Endodermal cell (in vitro differentiated cells): ENCODE results near the gene ZNF17. TPM values are rescaled to one million over a fixed set of nuclear protein-coding genes. Genes with fewer than 3 reads are reported as not detected.

ENCODE experiments used
- DNase-seq: peaks from one replicate; pipeline ENCODE4 v3.0.0-alpha.2; 2017
- H3K27ac ChIP-seq: 2 replicates; pipeline ENCODE4 v1.5.1; 2013; ENCODE audit warnings: mild to moderate bottlenecking, low read depth, low read length, moderate library complexity
- H3K27me3 ChIP-seq: 2 replicates; pipeline ENCODE4 v1.6.1; 2013; ENCODE audit warnings: mild to moderate bottlenecking, low read length, moderate library complexity; ENCODE audit not compliant: insufficient read depth, control insufficient read depth, poor library complexity, severe bottlenecking
- H3K36me3 ChIP-seq: 2 replicates; pipeline ENCODE4 v1.7.0; 2013; ENCODE audit warnings: mild to moderate bottlenecking, low read length, moderate library complexity; ENCODE audit not compliant: control insufficient read depth, insufficient read depth
- H3K4me1 ChIP-seq: one replicate; pipeline ENCODE4 v1.7.0; 2013; ENCODE audit warnings: low read length; ENCODE audit not compliant: control insufficient read depth, insufficient read depth
- H3K4me3 ChIP-seq: 2 replicates; pipeline ENCODE4 v1.5.1; 2013; ENCODE audit warnings: mild to moderate bottlenecking, low read length, moderate library complexity
- H3K9ac ChIP-seq: 2 replicates; pipeline ENCODE4 v1.6.1; 2013; ENCODE audit warnings: mild to moderate bottlenecking, low read length, moderate library complexity; ENCODE audit not compliant: poor library complexity, severe bottlenecking; ENCODE audit errors: extremely low read depth
- H3K9me3 ChIP-seq: 2 replicates; pipeline ENCODE4 v1.6.1; 2013; ENCODE audit warnings: mild to moderate bottlenecking, low read length, moderate library complexity; ENCODE audit not compliant: control insufficient read depth
- H3K27ac Mint-ChIP-seq: 2 replicates; pipeline ENCODE4 v1.8.0; 2020; ENCODE audit warnings: mixed read lengths
- H3K27me3 Mint-ChIP-seq: 2 replicates; pipeline ENCODE4 v1.8.0; 2021; ENCODE audit warnings: mild to moderate bottlenecking, mixed read lengths; ENCODE audit not compliant: insufficient read depth
- H3K36me3 Mint-ChIP-seq: 2 replicates; pipeline ENCODE4 v1.8.0; 2020; ENCODE audit warnings: low read depth, mixed read lengths
- H3K4me1 Mint-ChIP-seq: 2 replicates; pipeline ENCODE4 v1.8.0; 2020; ENCODE audit warnings: mixed read lengths
- H3K4me3 Mint-ChIP-seq: 2 replicates; pipeline ENCODE4 v1.8.0; 2020; ENCODE audit warnings: mild to moderate bottlenecking, moderate library complexity, mixed read lengths
- H3K9me3 Mint-ChIP-seq: 2 replicates; pipeline ENCODE4 v1.8.0; 2020; ENCODE audit warnings: mild to moderate bottlenecking, mixed read lengths
- WGBS, 2 experiments: methylation state at CpG; one replicate each; pipeline versions ENCODE4 v1.1.5 to v1.1.7; 2013; ENCODE audit warnings: missing lambda C conversion rate in 2 of 2, mixed read lengths in 1 of 2; ENCODE audit not compliant: insufficient coverage in 1 of 2, insufficient read length in 1 of 2; 5-methylcytosine and 5-hydroxymethylcytosine counted together
- total RNA-seq, 2 donors: library from RNA; stranded (reverse); fragmentation: NEBNext Ultra II Directional in 1 of 2; extraction: Animal tissue kit (Norgen Biotek cat#: 25700) in 1 of 2; gene quantifications; 2 replicates in 1 of 2; 3 replicates in 1 of 2; pipeline ENCODE4 v1.2.1, GENCODE V29; 2021
- TF ChIP-seq, protein P1 (sequence below): fragments of 200-600 bp; sonication (generic); conservative IDR thresholded peaks from 2 replicates; pipeline ENCODE4 v1.5.0; 2021; ENCODE audit warnings: antibody characterized with exemption, mild to moderate bottlenecking

ZNF17 gene
- total RNA-seq, 2 donors from 2014 or later, result 7.6 to 9.2 TPM

DNA sequence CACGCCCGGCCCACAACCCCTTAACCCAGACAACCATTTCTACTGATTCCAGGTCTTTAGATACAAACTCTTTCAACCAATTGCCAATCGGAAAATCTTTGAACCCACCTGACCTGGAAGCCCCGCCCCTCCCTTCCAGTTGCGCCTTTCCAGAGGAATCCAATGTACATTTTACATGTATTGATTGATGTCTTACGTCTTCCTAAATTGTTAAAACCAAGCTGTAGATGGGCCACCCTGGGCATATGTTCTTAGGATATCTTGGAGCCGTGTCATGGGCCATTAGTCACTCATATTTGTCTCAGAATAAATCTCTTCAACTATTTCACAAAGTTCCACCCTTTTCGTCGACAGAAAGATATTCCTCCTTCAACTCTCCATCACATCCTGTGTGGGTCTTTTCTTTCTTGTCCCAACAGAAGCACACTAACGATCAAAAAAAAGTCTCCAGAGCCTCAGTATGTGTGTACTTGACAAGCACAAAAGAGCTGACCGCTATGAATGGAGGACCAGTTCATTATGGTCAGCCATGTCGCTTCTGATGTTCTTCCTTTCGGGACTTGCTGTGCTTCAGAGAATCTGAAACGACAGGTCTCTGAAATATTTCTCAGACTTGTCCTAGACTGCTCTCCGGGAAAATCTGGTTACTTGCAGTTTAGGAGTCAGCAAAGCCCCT, 23.6 kb downstream of the ZNF17 start:
- H3K27me3 Mint-ChIP-seq, result no peaks in the 10 kb centered on the region
- peak overlapping the region; percentile 90 for H3K4me3 Mint-ChIP-seq
- H3K4me1 Mint-ChIP-seq, result peaks cover 14% of the 10 kb centered on the region
- WGBS, 2 experiments, result 40 to 44% methylated on average over 11 to 15 of the region's 15 CpGs
- peaks cover 11% of the 10 kb centered on the region for H3K36me3 Mint-ChIP-seq
- H3K9me3 Mint-ChIP-seq, result peaks cover 8% of the 10 kb centered on the region
- TF ChIP-seq, protein P1, sequence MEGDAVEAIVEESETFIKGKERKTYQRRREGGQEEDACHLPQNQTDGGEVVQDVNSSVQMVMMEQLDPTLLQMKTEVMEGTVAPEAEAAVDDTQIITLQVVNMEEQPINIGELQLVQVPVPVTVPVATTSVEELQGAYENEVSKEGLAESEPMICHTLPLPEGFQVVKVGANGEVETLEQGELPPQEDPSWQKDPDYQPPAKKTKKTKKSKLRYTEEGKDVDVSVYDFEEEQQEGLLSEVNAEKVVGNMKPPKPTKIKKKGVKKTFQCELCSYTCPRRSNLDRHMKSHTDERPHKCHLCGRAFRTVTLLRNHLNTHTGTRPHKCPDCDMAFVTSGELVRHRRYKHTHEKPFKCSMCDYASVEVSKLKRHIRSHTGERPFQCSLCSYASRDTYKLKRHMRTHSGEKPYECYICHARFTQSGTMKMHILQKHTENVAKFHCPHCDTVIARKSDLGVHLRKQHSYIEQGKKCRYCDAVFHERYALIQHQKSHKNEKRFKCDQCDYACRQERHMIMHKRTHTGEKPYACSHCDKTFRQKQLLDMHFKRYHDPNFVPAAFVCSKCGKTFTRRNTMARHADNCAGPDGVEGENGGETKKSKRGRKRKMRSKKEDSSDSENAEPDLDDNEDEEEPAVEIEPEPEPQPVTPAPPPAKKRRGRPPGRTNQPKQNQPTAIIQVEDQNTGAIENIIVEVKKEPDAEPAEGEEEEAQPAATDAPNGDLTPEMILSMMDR, result no peak
- Histone ChIP-seq H3K27me3 (no peaks in the 10 kb centered on the region), H3K36me3 (peaks cover 18% of the 10 kb centered on the region), H3K9me3 (no peaks in the 10 kb centered on the region), H3K9ac (peak overlapping the region; percentile 47), H3K4me3 (peak overlapping the region; percentile 92), H3K27ac (peak overlapping the region; percentile 59), H3K4me1 (no peaks in the 10 kb centered on the region)
- peak; percentile 59 for DNase-seq
- peak overlapping the region; percentile 98 for H3K27ac Mint-ChIP-seq

DNA sequence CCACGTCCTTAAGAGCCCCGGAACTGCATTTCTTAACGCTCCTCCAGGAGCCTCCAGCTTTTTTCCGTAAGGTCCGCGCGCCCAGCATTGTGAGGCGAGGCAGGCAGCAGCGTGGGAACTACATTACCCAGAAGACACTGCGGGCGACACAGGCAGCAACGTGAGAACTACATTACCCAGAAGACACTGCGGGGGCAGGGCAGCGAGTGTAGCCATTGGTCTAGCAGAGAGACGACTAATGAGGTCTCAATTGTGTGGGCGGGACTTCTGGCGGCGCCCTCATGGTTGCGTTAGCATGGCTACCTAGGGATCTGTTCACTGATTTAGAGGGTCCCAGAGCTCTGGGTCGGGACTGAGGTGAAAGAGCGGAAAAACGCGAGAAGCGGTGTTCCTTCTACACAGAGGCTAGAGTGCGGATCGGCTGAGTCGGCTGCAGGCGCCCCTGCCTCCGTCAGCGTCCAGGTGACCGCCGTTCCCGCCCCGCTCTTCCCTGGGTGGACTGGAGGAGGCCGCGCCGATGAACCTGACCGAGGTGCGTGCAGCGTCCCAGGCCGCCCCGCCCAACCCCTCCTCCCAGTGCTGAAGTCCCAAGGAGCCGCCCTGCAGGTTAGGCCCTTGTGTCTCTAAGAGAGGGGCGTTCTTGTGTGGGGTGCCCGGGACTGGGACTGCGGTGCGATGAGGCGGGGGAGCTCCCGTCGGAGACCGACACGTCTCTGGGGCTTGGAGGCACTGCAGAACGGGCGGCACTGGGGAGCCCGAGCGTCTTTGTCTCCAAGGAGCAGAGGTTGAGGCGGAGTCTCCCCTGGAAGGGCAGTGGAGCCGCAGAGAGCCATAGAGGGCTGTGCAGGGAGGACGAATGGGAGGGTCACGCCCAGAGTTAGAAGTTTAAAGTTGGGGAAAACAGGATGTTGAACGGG, 24.4 kb downstream of the ZNF17 start, which contains the start of gene ZNF749:
TSS of gene ZNF749 (plus strand) at position 264 of the 917 bp plus-strand sequence. CDS start at position 518, 254 bp downstream.
- H3K9me3 ChIP-seq, result no peaks in the 10 kb centered on the region
- H3K9ac ChIP-seq, result peak within 1 kb of the TSS; percentile 47
- TF ChIP-seq, protein P1, result no peak
- peak; percentile 99 for DNase-seq
- no peaks in the 10 kb centered on the region for H3K27me3 Mint-ChIP-seq
- peak within 1 kb of the TSS; percentile 92 for H3K4me3 ChIP-seq
- H3K27me3 ChIP-seq, result no peaks in the 10 kb centered on the region
- H3K4me3 Mint-ChIP-seq, result peak within 1 kb of the TSS; percentile 90
- peaks cover 8% of the 10 kb centered on the region for H3K9me3 Mint-ChIP-seq
- peak within 1 kb of the TSS; percentile 98 for H3K27ac Mint-ChIP-seq
- H3K36me3 ChIP-seq, result peaks cover 18% of the 10 kb centered on the region
- H3K4me1 ChIP-seq, result no peaks in the 10 kb centered on the region
- H3K36me3 Mint-ChIP-seq, result peaks cover 18% of the 10 kb centered on the region
- 0% methylated on average over 39 to 59 of the region's 61 CpGs for WGBS, 2 experiments
- peak within 1 kb of the TSS; percentile 59 for H3K27ac ChIP-seq
- H3K4me1 Mint-ChIP-seq, result peaks cover 20% of the 10 kb centered on the region

DNA sequence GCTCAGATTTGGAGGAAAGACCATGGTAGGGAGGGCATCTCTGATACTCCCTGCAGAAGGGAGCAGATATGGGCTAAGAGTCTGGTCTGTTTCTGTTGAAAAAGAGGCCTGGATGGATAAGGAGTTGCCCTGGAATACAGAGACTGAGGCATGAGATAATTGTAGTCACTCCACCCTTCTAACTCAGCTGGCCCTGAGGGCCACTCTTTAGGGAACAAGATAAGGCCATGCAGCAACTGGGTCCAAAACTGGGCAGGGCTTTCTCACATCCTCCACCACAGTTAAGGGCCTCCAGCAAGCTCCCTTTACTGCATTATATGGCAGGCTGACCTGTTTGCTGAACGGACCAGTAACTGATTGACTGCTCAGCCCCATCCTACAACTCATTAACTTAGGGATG, 25.5 kb downstream of the ZNF17 start:
- Mint-ChIP-seq H3K9me3 (peaks cover 8% of the 10 kb centered on the region), H3K4me3 (peak overlapping the region; percentile 90), H3K36me3 (peaks cover 23% of the 10 kb centered on the region), H3K27ac (peak overlapping the region; percentile 98), H3K4me1 (peaks cover 27% of the 10 kb centered on the region), H3K27me3 (no peaks in the 10 kb centered on the region)
- no peaks in the 10 kb centered on the region for H3K4me1 ChIP-seq
- peak overlapping the region; percentile 92 for H3K4me3 ChIP-seq
- no peak overlapping the region for H3K27ac ChIP-seq
- H3K36me3 ChIP-seq, result peaks cover 18% of the 10 kb centered on the region
- no peak for DNase-seq
- H3K27me3 ChIP-seq, result no peaks in the 10 kb centered on the region
- 78% methylated on average over 1 of the region's 1 CpG; no CpG with 5 or more reads in 1 of the 2 experiments for WGBS, 2 experiments
- TF ChIP-seq, protein P1, result no peak
- no peaks in the 10 kb centered on the region for H3K9me3 ChIP-seq
- H3K9ac ChIP-seq, result peak overlapping the region; percentile 47
